ENCODE measurements around the gene ABHD12. TPM values are rescaled to one million over a fixed set of nuclear protein-coding genes. Genes with fewer than 3 reads are reported as not detected.

Gene ABHD12
- polyA plus RNA-seq, 6 donors from 2014 or later = 15.7 to 23.1 (median 20.3) TPM

DNA sequence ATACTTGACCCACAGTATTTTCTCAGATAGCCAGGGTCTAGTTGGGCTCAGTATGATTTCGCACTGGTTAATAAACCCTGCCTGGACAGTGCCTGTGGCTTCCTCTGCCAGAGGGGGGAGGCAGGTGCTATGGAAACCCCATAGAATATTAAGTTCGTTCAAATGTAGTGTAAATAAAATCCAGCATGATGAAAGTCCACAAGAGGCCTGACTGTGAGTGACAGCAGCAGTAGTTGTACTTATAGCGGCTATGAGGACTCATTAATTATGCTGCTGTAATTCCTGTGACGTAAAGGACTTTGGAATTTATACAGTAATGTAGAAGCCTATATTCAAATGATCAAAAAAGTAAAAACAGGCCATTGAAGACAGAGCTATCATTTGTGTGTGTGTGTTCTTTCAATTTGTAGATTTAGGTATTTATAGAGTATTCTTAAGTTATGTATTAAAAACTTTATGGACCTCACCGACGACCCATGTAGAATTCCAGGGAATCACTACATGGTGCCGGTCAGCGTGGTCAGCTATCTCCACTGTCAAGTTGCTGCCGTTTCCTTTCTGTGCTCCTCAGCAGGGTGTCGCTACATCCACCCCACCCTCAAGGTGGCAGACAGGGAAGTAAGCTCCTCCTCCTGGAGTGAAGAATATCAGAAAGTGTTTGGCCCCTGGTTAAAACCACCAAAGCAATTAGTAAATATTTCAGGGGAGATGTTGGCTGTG is 132.7 kb downstream of the ABHD12 start:
- Mint-ChIP-seq H3K27me3 (no peaks in the 10 kb centered on the region), H3K4me1 (peaks cover 0 to 12% (median 3%) of the 10 kb centered on the region in 3 donors), H3K36me3 (peaks cover 9 to 13% of the 10 kb centered on the region in 2 donors), H3K9me3 (peaks cover 0 to 2% (median 0%) of the 10 kb centered on the region in 7 donors), H3K27ac (no peak overlapping the region), H3K4me3 (no peak overlapping the region)
- ATAC-seq (ENCODE audit: low read depth in 2 of 2) (no peak), DNase-seq (no peak)

DNA sequence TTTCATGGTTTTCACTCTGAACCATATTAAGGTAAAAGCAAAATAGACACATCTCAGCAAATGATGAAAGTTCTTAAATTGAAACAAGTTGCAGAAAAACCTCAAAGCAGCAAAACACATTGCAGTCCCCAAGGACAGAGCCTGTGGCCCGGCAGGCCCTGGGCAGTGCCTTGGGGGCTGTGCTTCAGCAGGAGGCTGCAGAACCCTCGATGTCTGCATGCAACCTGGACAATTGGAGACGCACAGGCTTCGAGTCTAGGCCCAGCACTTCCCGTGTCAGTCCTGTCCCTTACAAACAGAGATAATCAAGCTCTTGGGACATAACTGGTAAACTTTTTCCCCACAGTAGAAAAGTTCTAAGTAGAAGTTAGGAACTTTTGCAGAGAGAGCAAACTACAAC is 133.5 kb downstream of the ABHD12 start:
- Mint-ChIP-seq H3K27ac (no peak overlapping the region), H3K4me3 (no peak overlapping the region), H3K36me3 (peaks cover 8 to 13% of the 10 kb centered on the region in 2 donors), H3K9me3 (peaks cover 0 to 2% (median 0%) of the 10 kb centered on the region in 7 donors), H3K27me3 (no peaks in the 10 kb centered on the region), H3K4me1 (peaks cover 0 to 12% (median 3%) of the 10 kb centered on the region in 3 donors)
- no peak for ATAC-seq (ENCODE audit: low read depth in 2 of 2)
- DNase-seq = no peak

DNA sequence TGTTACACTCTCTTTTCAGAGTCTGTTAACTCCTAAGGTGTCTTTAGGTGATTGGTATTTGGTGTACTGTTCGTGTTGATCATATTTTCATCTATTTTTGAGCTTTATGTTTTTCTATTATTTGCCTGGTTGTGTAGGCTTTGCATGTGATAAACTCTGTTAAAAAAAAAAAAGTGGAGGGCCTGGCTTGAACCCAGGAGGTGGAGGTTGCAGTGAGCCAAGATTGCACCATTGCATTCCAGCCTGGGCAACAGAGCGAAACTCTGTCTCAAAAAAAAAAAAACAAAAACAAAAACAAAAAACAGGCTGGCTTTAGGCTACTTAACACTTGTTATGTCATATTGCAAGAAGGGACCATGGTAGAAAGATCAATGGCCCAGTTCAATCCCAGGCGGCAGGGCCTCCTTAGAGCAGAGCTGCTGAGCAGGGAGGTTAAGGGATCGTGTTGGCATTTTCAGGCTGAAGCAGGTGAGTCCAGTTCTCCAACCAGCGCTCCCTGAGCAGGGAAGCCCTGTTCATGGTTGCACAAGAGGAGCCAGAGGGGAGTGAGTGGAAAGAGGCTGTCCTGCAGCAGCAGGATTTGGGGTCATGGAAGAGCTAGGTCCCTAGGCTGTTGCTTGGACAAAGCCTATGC is 134.3 kb downstream of the ABHD12 start:
- Mint-ChIP-seq H3K9me3 (no peaks in the 10 kb centered on the region), H3K27me3 (no peaks in the 10 kb centered on the region), H3K4me1 (peaks cover 0 to 13% (median 3%) of the 10 kb centered on the region in 3 donors), H3K27ac (peak overlapping the region in 1 of 6 donors; percentile 70), H3K4me3 (no peak overlapping the region), H3K36me3 (peaks cover under 1 to 8% of the 10 kb centered on the region in 2 donors)
- DNase-seq (no peak), ATAC-seq (ENCODE audit: low read depth in 2 of 2) (no peak)

DNA sequence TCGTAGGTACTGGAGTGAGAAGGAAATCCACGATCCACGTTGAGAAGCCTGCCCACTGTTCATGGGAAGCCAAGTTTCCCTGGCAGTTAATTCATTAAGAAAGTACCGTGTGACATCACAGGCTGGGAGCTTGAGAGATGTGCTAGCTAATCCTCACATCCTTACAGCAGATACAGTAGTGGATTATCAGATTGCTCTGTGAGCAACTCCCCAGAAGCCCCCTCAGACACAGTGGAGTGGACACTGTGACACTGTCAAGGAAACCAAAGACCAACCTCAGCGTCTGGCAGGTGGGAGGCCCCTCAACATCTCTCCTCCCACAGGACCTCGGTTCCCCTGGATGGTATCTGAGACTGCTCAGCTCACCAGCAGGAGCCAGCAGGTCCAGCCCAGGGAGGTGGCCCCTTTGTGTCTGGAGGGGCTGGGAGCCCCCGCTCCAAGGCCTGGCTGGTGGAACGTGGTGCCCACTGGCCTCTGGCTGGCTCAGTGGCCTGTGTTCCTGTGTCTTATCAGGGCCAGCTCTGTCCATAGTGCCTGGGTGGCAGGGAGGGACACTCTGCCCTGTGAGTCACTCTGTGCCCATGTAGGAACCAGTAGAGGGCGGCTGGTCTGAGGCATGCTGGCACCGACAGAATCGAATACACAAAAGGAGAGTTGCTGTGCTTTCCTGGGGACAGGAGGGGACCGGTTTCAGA is 135.5 kb downstream of the ABHD12 start:
- no peak for DNase-seq
- Mint-ChIP-seq H3K27ac (no peak overlapping the region), H3K36me3 (peaks cover 0 to 14% of the 10 kb centered on the region in 2 donors), H3K27me3 (no peaks in the 10 kb centered on the region), H3K9me3 (no peaks in the 10 kb centered on the region), H3K4me3 (no peak overlapping the region), H3K4me1 (peaks cover 0 to 19% (median 3%) of the 10 kb centered on the region in 3 donors)
- ATAC-seq (ENCODE audit: low read depth in 2 of 2) = no peak

DNA sequence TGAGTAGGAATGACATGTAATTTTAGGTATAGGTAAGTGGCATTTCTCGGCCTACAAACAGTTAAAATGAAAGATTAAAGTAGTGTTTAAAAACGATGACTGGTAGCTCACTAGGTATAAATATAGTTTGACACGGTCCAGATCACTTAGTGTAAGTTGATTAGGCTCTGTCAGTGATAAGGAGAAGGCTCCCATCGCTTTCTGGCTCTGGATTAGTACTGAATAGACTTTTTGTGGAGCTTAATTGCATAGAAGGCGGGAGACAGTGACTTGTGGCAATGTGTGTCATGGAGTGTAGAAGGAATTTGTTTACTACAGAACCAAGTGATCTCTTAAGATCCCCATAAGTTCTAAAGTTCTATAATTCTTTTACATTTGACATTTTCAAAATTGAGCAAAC is 136.1 kb downstream of the ABHD12 start:
- Mint-ChIP-seq H3K9me3 (no peaks in the 10 kb centered on the region), H3K27ac (no peak overlapping the region), H3K4me3 (no peak overlapping the region), H3K36me3 (peaks cover 0 to 8% of the 10 kb centered on the region in 2 donors), H3K4me1 (peaks cover 1 to 20% (median 3%) of the 10 kb centered on the region in 3 donors), H3K27me3 (no peaks in the 10 kb centered on the region)
- no peak for DNase-seq
- ATAC-seq (ENCODE audit: low read depth in 2 of 2) = no peak

DNA sequence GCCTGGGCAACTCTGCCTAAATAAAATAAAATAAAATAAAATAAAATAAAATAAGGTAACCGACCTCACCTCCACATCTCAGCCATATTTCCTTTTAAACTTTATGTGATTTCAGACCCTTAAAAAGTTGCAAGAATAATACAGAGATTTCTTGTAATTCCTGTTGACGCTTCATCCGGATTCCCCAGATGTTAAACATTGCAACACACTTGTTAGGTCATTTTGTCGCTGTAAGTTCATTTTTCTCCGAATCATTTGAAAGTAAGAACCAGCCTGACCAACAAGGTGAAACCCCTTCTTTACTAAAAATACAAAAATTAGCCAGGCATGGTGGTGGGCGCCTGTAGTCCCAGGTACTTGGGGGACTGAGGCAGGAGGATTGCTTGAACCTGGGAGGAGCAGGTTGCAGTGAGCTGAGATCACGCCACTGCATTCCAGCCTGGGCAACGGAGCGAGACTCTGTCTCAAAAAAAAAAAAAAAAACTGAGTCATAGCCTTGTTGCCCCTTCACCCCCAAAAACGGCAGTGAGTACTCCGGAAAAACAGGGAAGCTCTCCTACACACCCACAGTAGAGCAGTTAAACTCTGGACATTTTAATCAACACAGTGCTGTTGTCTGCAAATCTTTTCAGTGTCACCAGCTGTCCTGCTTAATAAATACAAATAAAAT is 136.9 kb downstream of the ABHD12 start:
- H3K9me3 Mint-ChIP-seq = no peaks in the 10 kb centered on the region

DNA sequence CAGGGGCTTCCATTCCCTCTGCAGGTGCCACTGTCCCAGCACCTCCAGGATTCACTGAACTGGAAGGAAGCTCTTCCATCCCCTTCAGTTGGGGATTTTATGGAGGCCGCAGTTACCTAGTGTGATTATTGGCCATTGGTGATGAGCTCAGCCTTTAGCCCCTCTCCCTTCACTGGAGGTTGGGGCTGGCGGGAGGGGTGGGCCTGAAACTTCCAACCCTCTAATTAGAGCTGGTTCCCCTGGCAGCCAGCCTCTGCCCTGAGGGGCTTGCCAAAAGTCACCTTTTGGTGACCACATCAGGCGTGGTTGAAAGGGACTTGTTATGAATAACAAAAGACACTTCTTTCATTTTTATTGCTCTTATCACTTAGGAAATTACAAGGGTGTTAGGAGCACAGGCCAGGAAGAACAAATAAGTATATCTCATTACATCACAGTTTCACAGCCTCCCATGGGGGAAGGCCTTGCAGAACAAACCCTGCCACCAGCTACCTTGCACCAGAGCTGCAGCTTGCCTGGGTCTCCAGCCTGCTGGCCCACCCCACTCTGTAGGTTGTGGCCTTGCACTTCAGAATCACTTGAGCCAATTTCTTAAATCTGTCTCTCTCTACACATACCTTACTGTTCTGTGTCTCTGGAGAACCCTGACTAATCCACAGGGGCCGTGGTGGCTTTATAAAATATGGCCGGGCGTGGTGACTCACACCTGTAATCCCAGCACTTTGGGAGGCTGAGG is 137.8 kb downstream of the ABHD12 start:
- H3K27me3 Mint-ChIP-seq = no peaks in the 10 kb centered on the region
- no peak for DNase-seq
- no peak for ATAC-seq (ENCODE audit: low read depth in 2 of 2)
- H3K36me3 Mint-ChIP-seq = peaks cover 0 to 7% of the 10 kb centered on the region in 2 donors
- H3K9me3 Mint-ChIP-seq = no peaks in the 10 kb centered on the region
- H3K4me1 Mint-ChIP-seq = peaks cover 11 to 23% (median 12%) of the 10 kb centered on the region in 3 donors
- peak overlapping the region in 2 of 8 donors; percentile 15 to 57 for H3K4me3 Mint-ChIP-seq
- H3K27ac Mint-ChIP-seq = no peak overlapping the region

More for the DNA sequence above, 136.9 kb downstream of the ABHD12 start:
- Mint-ChIP-seq H3K4me1 (peaks cover 9 to 21% (median 9%) of the 10 kb centered on the region in 3 donors), H3K27ac (no peak overlapping the region), H3K4me3 (peak overlapping the region in 2 of 8 donors; percentile 3 to 33), H3K27me3 (no peaks in the 10 kb centered on the region), H3K36me3 (peaks cover 0 to 7% of the 10 kb centered on the region in 2 donors)
- DNase-seq (no peak), ATAC-seq (ENCODE audit: low read depth in 2 of 2) (no peak)

DNA sequence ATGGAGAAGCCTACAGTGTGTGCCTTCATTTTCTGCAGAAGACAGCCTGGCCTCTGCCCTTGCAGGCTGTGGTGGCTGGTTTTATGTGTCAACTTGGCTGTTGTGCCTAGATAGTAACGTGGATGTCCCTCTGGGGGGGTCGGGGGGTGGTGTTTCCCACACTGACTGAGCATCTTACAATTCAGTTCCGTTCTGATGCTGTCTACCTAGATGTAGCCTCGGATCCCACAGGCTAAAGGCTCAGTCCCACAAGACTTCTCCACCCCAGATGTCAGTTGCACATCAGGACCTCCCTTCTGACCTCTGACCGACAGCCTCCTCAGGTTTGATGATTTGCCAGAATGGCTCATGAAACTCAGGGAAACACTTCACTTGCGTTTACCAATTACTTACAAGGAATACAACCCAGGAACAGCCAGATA is 138.4 kb downstream of the ABHD12 start:
- no peak for ATAC-seq (ENCODE audit: low read depth in 2 of 2)
- peaks cover 11 to 25% (median 13%) of the 10 kb centered on the region in 3 donors for H3K4me1 Mint-ChIP-seq
- DNase-seq = no peak
- peak overlapping the region in 1 of 8 donors; percentile 57 for H3K4me3 Mint-ChIP-seq
- H3K27ac Mint-ChIP-seq = no peak overlapping the region
- H3K27me3 Mint-ChIP-seq = no peaks in the 10 kb centered on the region
- H3K9me3 Mint-ChIP-seq = no peaks in the 10 kb centered on the region
- H3K36me3 Mint-ChIP-seq = peaks cover 0 to 7% of the 10 kb centered on the region in 2 donors

DNA sequence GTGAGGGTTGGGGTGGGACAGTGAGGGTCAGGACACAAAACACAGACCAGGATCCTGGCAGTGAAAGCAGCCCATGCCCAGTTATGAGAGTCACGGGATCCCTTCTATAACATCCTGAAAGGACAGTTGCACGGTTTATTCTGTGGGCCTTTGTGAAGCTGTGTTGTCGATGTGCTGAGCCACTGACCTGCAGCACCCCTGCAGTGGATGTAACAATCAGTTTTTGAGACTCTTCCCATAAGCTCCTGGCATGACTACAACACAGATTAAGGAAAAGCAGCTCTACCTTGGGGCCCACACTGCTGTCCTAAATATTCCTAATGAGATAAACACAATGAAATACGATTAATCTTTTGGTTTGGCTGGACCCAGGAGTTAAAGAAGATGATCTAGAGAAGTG is 139.1 kb downstream of the ABHD12 start:
- Mint-ChIP-seq H3K27ac (no peak overlapping the region), H3K4me1 (peaks cover 17 to 32% (median 20%) of the 10 kb centered on the region in 3 donors), H3K4me3 (peak overlapping the region in 1 of 8 donors; percentile 57), H3K27me3 (peaks cover 0 to 3% (median 0%) of the 10 kb centered on the region in 3 donors), H3K36me3 (peaks cover 0 to 7% of the 10 kb centered on the region in 2 donors), H3K9me3 (no peaks in the 10 kb centered on the region)
- DNase-seq (no peak), ATAC-seq (ENCODE audit: low read depth in 2 of 2) (no peak)

DNA sequence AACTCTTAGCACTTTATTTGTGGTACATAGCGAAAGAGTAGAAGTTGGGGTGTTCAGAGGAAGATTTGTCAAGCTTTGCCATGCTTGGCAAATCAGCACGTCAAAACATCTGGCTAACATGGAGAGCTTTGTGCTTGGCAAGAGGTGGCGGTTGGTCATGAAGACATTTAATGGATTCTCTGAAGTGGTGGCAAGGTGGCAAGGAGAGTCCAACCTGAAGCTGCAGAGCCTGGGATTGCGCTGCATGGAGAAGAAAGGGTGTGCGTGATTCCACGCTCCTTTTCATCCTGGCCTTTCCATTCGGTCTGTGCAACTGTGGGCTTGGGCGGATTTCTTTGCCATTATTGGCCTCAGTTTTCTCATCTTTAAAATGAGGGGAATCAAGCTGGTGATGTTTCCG is 139.6 kb downstream of the ABHD12 start:
- Mint-ChIP-seq H3K4me1 (peaks cover 20 to 36% (median 25%) of the 10 kb centered on the region in 3 donors), H3K9me3 (no peaks in the 10 kb centered on the region), H3K36me3 (peaks cover 0 to 7% of the 10 kb centered on the region in 2 donors), H3K27me3 (peaks cover 0 to 7% (median 0%) of the 10 kb centered on the region in 3 donors), H3K4me3 (peak overlapping the region in 1 of 8 donors; percentile 57), H3K27ac (no peak overlapping the region)
- DNase-seq (no peak), ATAC-seq (ENCODE audit: low read depth in 2 of 2) (no peak)

DNA sequence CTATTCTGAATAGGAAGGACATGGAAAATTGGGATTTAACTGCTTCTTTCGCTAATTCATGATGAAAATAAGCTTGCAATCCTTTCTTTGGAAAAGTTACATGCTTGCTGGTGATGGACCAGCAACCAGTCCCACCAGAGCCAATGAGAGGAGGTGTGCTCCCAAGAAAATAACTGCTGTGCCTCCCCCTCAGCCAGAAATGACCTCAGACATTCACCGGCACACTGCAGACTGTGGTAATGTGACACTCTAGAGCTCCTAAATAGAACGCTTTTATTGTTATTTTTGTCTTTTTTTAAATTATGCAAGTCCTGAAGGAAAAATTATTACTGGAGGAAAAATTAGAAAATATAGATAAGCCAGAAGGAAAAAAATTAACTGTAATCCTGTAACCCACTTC is 140.1 kb downstream of the ABHD12 start:
- Mint-ChIP-seq H3K27ac (no peak overlapping the region), H3K4me3 (peak overlapping the region in 1 of 8 donors; percentile 89), H3K36me3 (peaks cover 0 to 7% of the 10 kb centered on the region in 2 donors), H3K27me3 (peaks cover 0 to 7% (median 3%) of the 10 kb centered on the region in 3 donors), H3K4me1 (peaks cover 20 to 36% (median 25%) of the 10 kb centered on the region in 3 donors), H3K9me3 (no peaks in the 10 kb centered on the region)
- ATAC-seq (ENCODE audit: low read depth in 2 of 2) (no peak), DNase-seq (no peak)

All from naive B cell (primary cell).